ENCODE measurements around the gene NEAT1.
"Not testable (repeated sequence)": the region's sequence is repeated elsewhere in the genome, so short reads cannot be mapped to it uniquely, and the experiment has no call there.

NEAT1 gene

DNA sequence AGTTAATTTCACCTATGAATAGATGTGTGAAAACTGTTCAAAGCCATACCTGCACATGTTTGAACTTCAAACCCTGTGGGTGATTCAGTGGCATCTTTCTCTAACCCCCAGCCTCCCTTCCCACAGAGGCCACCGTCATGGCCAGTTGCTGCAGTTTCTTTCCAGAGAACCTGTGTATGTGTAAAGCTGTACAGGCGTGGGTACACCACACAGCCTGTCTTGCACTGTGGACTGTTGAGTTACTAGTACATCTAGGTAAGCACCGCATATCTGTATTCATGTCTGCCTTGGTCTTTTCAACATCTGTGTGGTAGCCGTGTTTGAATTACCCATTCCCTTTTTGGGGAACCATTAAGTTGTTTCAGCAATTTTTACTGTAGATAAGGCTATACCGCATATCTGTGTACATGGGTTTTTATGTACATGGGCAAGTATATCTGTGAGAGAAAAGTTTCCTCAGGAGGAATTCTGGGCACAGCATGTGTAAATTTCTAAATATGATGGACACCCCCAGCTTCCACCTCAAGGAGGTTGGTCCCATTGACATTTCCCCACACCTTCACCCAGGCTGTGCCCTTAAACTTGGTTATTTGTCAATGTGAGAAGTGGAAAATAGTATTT lies 13.9 kb downstream of the NEAT1 start:
- DNase-seq: peak; percentile 3

- DNase-seq: no peak
Measured at GRCh38 chr11:65437436-65438227, 15.0 kb downstream of the NEAT1 start.

DNA sequence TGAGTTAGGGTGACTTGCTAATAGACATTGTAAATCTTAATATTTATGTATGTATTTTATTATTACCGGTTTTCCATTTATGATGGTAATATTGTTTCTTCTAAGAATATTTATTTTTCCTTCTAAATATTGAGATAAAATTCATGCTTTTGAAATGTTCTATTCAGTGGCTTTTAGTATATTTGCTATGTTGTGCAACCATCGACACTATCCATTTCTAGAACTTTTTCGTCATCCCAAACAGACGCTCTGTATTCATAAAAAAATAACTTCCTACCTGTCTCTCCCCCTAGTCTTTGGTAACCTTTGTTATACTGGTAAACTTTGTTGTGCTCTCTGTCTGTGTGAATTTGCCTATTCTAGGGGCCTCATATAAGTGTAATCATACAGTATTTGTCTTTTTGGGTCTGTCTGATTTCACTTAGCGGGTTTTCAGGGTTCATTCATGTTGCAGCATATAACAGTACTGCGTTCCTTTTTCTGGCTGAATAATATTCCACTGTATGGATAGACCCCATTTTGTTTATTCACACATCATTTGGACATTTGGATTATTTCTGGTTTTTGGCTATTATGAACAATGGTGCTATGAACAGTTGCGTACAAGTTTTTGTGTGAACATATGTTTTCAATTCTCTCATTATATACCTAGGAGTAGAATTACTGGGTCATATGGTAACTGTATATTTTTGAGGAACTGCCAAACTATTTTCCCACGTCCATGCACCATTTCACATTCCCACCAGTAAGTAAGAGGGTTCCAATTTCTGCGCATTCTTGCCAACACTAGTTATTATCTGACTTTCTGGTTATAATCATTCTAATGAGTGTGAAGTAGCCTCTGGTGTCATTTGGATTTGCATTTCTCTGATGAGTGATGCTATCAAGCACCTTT lies 15.9 kb downstream of the NEAT1 start:
- DNase-seq: no peak

GRCh38 chr11:65439331-65440181 lies 17.0 kb downstream of the NEAT1 start:
- DNase-seq: no peak

GRCh38 chr11:65440831-65441499 lies 18.4 kb downstream of the NEAT1 start:
- peak; percentile 16 for DNase-seq

GRCh38 chr11:65442842-65443331 lies 20.3 kb downstream of the NEAT1 start:
- DNase-seq: no peak

- no peak for DNase-seq
Measured at GRCh38 chr11:65444314-65445051, 21.9 kb downstream of the NEAT1 start.

- DNase-seq: no peak
Measured at GRCh38 chr11:65445101-65445603, 22.6 kb downstream of the NEAT1 start.

DNA sequence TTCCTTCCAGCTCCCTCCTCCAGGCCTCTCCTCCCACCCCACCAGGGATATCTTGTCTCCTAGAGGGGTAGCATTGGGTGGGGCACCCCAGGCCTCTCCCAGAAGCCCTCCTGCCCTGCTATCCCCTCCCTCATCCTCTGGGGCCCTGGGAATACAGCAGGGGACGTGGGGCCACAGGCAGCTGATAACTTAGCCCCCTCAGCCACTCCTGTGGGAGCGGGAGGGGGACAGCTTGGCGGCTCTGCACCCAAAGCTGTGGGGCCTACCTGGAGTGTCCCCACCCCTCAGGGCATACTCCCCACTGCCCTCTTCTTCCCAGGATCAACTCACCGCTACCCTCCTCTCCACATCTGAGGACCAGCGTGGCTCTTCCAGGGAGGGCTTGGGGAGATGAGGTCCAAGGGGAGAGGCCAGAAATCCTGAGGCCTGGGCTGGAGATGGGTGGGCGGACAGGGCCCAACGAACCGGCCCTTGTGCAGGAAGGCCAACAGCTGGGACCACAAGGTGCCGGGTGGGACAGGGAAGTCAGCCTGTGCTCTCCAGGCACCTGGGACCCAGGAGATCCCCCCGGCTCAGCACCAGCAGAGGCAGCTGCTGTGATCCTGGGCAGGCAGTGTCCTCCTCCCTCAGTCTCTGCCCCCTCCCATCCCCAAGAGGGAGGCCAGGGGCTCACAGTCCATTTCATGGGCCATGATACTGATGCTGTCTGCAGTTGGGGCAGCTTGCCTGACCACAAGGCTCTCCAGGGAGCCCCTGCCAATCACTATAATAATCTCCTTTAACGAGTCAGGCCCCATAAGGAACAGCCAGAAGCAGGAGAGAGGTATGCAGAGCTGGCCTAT lies 23.2 kb downstream of the NEAT1 start:
- no peak for DNase-seq

GRCh38 chr11:65446446-65447277 lies 24.1 kb downstream of the NEAT1 start:
- DNase-seq: peak; percentile 39

DNA sequence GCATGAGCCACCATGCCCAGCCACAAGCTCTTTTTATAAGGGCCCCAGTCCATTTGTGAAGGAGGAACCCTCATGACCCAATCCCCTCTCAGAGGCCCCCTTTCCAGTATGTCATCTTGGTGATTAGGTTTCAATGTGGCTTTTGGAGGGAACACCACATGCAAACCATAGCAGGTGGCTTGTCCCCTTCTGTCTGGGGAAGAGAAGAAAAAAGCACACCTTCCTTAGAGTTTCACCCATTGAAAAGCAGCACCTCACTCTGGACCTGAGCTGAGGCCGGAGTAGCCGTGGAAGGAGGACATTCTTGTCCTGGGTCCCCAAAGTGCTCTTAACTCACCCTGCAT lies 25.4 kb downstream of the NEAT1 start:
- DNase-seq: no peak

- peak; percentile 48 for DNase-seq
Measured at GRCh38 chr11:65448418-65449105, 26.0 kb downstream of the NEAT1 start.

GRCh38 chr11:65451301-65451700 lies 28.7 kb downstream of the NEAT1 start:
- DNase-seq: not testable (repeated sequence)

GRCh38 chr11:65452259-65452658 lies 29.7 kb downstream of the NEAT1 start:
- DNase-seq: not testable (repeated sequence)

- no peak for DNase-seq
Measured at GRCh38 chr11:65452806-65453490, 30.4 kb downstream of the NEAT1 start.

GRCh38 chr11:65454311-65454695 lies 31.7 kb downstream of the NEAT1 start:
- no peak for DNase-seq

DNA sequence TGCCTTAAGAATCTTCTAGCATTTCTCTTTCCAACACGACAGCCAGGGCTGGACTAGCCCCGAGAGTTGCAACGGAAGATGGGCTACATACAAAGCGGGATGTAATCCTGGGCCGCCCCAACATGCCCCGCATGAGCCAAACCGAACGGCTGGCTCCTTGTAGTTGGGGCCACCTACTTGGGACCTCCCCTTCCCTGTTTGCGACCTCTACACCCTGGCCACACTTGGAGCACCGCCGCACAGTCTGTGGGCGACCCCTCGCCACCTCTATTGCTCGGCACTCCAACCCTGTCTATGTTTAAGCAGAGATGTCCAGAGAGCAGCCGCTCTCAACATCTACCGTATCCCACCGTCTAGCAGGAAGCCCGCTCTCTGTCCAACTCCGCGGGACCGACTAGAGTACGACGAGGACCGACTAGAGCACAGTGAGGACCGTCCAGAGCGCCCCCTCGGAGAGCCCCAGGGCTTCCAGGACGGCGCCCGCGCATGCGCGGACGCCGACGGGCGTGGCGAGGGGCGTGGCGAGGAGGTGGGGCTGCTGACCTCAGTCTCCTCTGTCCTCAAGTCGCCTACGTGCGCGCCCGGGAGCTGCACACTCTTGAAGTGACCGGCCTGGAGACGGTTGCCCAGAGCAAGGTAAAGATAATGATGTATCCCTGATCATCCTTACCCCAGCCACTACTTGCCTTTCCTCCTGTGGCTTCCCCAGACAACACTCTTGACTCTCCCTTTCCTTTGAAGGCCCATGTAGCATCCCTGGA lies 32.3 kb downstream of the NEAT1 start:
- peak; percentile 85 for DNase-seq

Measured in CD4-positive, alpha-beta T cell treated with Interferon gamma for 1 hour (primary cell).